Caco-2 (cell line): ENCODE data around the gene C2orf49. TPM values are rescaled to one million over a fixed set of nuclear protein-coding genes. Genes with fewer than 3 reads are reported as not detected.

Source experiments
- BruUV-seq: library from RNA; stranded (reverse); fragments of 400-500 nt; replicated peaks from 2 replicates; lab custom pipeline; 2021; lab: Mats Ljungman, UMichigan
- CTCF ChIA-PET: fragments of 300-600 bp; sonication (Branson Sonifier 250); formaldehyde crosslinking; loops from one replicate; lab custom pipeline; 2022; ENCODE audit warnings: antibody characterized with exemption; lab: Charles Lee
- POLR2A ChIA-PET: fragments of 300-600 bp; sonication (Branson Sonifier 250); formaldehyde crosslinking; loops from one replicate; lab custom pipeline; 2022; ENCODE audit warnings: antibody characterized with exemption; lab: Charles Lee
- DNase-seq, 2 experiments: peaks; one replicate each; pipeline versions ENCODE4 v3.0.0 to v3.0.0-alpha.2; 2020 to 2022
- H3K27me3 ChIP-seq: replicated peaks from 2 replicates; pipeline ENCODE4 v1.6.0; 2011; ENCODE audit warnings: low read length; ENCODE audit not compliant: control insufficient read depth, insufficient read depth
- H3K36me3 ChIP-seq: 2 replicates; pipeline ENCODE4 v1.5.1; 2011; ENCODE audit warnings: low read length; ENCODE audit not compliant: control insufficient read depth, insufficient read depth
- H3K4me1 ChIP-seq: fragments of 250-450 bp; sonication (Bioruptor Pico); 2 replicates; pipeline ENCODE4 v1.5.1; 2020; ENCODE audit warnings: mild to moderate bottlenecking
- H3K4me3 ChIP-seq: 2 replicates; pipeline ENCODE4 v1.5.1; 2011; ENCODE audit warnings: low read depth, mild to moderate bottlenecking, control low read depth, low read length
- H3K9me3 ChIP-seq: fragments of 250-450 bp; sonication (Bioruptor Pico); 2 replicates; pipeline ENCODE4 v1.5.1; 2020; ENCODE audit warnings: mild to moderate bottlenecking, moderate library complexity
- H3K27ac Mint-ChIP-seq: one replicate; pipeline ENCODE4 v1.8.0; 2022; ENCODE audit warnings: mixed read lengths; ENCODE audit not compliant: unreplicated experiment
- H3K27me3 Mint-ChIP-seq: one replicate; pipeline ENCODE4 v1.8.0; 2022; ENCODE audit warnings: mixed read lengths; ENCODE audit not compliant: insufficient read depth, unreplicated experiment
- H3K36me3 Mint-ChIP-seq: one replicate; pipeline ENCODE4 v1.8.0; 2022; ENCODE audit warnings: mild to moderate bottlenecking, mixed read lengths; ENCODE audit not compliant: insufficient read depth, unreplicated experiment
- H3K4me1 Mint-ChIP-seq: one replicate; pipeline ENCODE4 v1.8.0; 2022; ENCODE audit warnings: low read depth, mixed read lengths; ENCODE audit not compliant: unreplicated experiment
- H3K4me3 Mint-ChIP-seq: one replicate; pipeline ENCODE4 v1.8.0; 2022; ENCODE audit warnings: mild to moderate bottlenecking, moderate library complexity, mixed read lengths; ENCODE audit not compliant: unreplicated experiment
- H3K9me3 Mint-ChIP-seq: one replicate; pipeline ENCODE4 v1.8.0; 2022; ENCODE audit warnings: mixed read lengths; ENCODE audit not compliant: unreplicated experiment
- intact Hi-C: fragments of 100-400 bp; cut with micrococcal nuclease; formaldehyde crosslinking; loops from one replicate; pipeline ENCODE4 v1.10.0; 2022; ENCODE audit not compliant: unreplicated experiment
- total RNA-seq: library from RNA; stranded (reverse); gene quantifications from 2 replicates; pipeline ENCODE4 v1.2.3, GENCODE V29; 2022
- TF ChIP-seq, protein P1 (sequence below), 2 experiments: fragments of 200-600 bp in 1 of 2; IDR thresholded peaks; 1 replicate in 1 of 2; 2 replicates in 1 of 2; pipeline versions ENCODE4 v1.5.1 to v1.8.0; 2011 to 2022; ENCODE audit warnings: antibody characterized with exemption in 1 of 2, control low read depth in 1 of 2, inconsistent platforms in 1 of 2, low read depth in 1 of 2, low read length in 1 of 2, mild to moderate bottlenecking in 1 of 2, moderate library complexity in 1 of 2; ENCODE audit not compliant: insufficient read depth in 1 of 2, severe bottlenecking in 1 of 2, unreplicated experiment in 1 of 2

The C2orf49 gene
- total RNA-seq, 1 experiment from 2014 or later: 24.8 TPM

DNA sequence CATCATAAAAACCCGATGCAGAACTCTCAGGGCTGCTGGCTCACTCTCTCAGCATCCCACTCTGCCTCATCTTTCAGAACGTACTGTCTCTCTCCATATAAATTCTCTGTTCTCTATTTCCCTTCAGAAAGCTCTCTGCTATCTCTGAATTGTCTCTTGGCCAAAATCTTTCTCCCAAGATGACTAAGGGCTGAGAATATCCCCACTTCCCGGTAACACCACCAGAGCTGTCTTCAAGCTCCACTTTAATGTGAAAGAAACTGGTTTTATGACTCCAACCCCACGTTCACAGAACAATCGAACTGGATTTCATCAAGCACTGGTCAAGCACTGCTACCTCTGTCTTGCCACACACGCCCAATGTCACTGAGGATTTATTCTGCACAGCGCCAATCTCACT is 30.2 kb upstream of the C2orf49 start:
- ChIA-PET CTCF (no interaction called here), POLR2A (no interaction called here)
- Mint-ChIP-seq H3K9me3 (no peaks in the 10 kb centered on the region), H3K36me3 (peaks cover 5% of the 10 kb centered on the region), H3K27ac (no peak overlapping the region), H3K4me3 (no peak overlapping the region), H3K4me1 (no peaks in the 10 kb centered on the region), H3K27me3 (no peaks in the 10 kb centered on the region)
- Histone ChIP-seq H3K4me3 (no peak overlapping the region), H3K4me1 (no peaks in the 10 kb centered on the region), H3K27me3 (no peaks in the 10 kb centered on the region), H3K36me3 (no peaks in the 10 kb centered on the region; the same call in 1 of the 2 replicates), H3K9me3 (no peaks in the 10 kb centered on the region)
- no TSS peak for BruUV-seq
- TF ChIP-seq, protein P1, sequence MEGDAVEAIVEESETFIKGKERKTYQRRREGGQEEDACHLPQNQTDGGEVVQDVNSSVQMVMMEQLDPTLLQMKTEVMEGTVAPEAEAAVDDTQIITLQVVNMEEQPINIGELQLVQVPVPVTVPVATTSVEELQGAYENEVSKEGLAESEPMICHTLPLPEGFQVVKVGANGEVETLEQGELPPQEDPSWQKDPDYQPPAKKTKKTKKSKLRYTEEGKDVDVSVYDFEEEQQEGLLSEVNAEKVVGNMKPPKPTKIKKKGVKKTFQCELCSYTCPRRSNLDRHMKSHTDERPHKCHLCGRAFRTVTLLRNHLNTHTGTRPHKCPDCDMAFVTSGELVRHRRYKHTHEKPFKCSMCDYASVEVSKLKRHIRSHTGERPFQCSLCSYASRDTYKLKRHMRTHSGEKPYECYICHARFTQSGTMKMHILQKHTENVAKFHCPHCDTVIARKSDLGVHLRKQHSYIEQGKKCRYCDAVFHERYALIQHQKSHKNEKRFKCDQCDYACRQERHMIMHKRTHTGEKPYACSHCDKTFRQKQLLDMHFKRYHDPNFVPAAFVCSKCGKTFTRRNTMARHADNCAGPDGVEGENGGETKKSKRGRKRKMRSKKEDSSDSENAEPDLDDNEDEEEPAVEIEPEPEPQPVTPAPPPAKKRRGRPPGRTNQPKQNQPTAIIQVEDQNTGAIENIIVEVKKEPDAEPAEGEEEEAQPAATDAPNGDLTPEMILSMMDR (IDR thresholded peaks at IDR 0.05; ENCODE audit: insufficient read depth in 1 of 2, low read depth in 1 of 2, low read length in 1 of 2, severe bottlenecking in 1 of 2, unreplicated experiment in 1 of 2): no peak
- intact Hi-C loops: no loop called here
- DNase-seq: no peak

DNA sequence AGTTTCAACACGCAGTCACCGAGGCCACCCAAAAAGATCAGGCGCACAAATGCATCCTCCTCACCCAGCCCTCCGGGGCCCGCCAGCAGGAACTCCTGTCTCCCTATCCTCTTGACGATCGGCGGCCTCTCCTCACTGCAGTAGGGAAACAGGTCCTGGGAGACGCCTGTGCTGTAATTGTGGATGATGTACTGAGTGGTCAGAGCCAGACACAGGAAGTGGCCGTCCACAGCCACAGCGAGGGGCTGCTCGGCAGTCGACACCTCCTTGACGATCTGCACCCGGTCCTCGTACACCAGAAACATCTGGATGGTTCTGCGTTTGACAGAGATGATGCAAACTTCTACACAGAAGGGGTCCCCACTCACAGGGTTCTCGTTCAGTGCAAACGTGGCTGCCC is 29.8 kb upstream of the C2orf49 start:
- no peaks in the 10 kb centered on the region for H3K4me1 ChIP-seq
- H3K36me3 ChIP-seq: no peaks in the 10 kb centered on the region; the same call in 1 of the 2 replicates
- Mint-ChIP-seq H3K9me3 (no peaks in the 10 kb centered on the region), H3K4me3 (no peak overlapping the region), H3K4me1 (no peaks in the 10 kb centered on the region), H3K27ac (no peak overlapping the region), H3K27me3 (no peaks in the 10 kb centered on the region), H3K36me3 (peaks cover 5% of the 10 kb centered on the region)
- no peaks in the 10 kb centered on the region for H3K9me3 ChIP-seq
- POLR2A ChIA-PET: no interaction called here
- H3K4me3 ChIP-seq: no peak overlapping the region
- no TSS peak for BruUV-seq
- H3K27me3 ChIP-seq: no peaks in the 10 kb centered on the region
- TF ChIP-seq, protein P1 (IDR thresholded peaks at IDR 0.05; ENCODE audit: insufficient read depth in 1 of 2, low read depth in 1 of 2, low read length in 1 of 2, severe bottlenecking in 1 of 2, unreplicated experiment in 1 of 2): no peak
- DNase-seq: no peak
- intact Hi-C loops: no loop called here
- CTCF ChIA-PET: no interaction called here

DNA sequence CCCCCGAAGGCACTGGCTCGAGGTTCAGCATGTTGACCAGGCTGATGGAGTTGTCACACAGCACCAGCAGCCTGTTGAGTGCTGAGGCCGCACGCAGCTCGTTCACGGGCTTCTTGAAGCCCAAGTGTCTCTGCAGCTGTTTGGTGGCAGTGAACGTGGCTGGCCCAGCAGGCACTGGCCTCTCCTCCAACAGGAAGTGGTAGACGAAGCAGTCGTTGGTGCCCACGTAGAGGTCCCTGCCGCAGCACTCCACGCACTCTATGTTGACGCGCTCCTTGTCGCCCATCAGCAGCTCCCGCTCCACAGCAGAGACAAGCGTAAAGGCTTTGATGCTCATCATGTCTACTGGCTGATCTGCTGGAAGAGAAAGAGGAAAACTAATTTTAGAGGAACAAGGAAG is 29.4 kb upstream of the C2orf49 start:
- POLR2A ChIA-PET: no interaction called here
- no TSS peak for BruUV-seq
- no peak overlapping the region for H3K27ac Mint-ChIP-seq

More for the DNA sequence above, 29.4 kb upstream of the C2orf49 start:
- intact Hi-C loops: no loop called here
- no peak for DNase-seq
- Mint-ChIP-seq H3K27me3 (no peaks in the 10 kb centered on the region), H3K36me3 (peaks cover 5% of the 10 kb centered on the region), H3K4me1 (no peaks in the 10 kb centered on the region), H3K9me3 (no peaks in the 10 kb centered on the region), H3K4me3 (no peak overlapping the region)
- H3K4me3 ChIP-seq: no peak overlapping the region
- CTCF ChIA-PET: no interaction called here
- H3K4me1 ChIP-seq: no peaks in the 10 kb centered on the region
- no peaks in the 10 kb centered on the region for H3K27me3 ChIP-seq
- no peaks in the 10 kb centered on the region; the same call in 1 of the 2 replicates for H3K36me3 ChIP-seq
- TF ChIP-seq, protein P1 (IDR thresholded peaks at IDR 0.05; ENCODE audit: insufficient read depth in 1 of 2, low read depth in 1 of 2, low read length in 1 of 2, severe bottlenecking in 1 of 2, unreplicated experiment in 1 of 2): no peak
- no peaks in the 10 kb centered on the region for H3K9me3 ChIP-seq
